ENCODE results near the gene GHSR.
A peak's percentile ranks its signal among the peaks of the same experiment; 100 is the strongest.

GHSR gene, protein sequence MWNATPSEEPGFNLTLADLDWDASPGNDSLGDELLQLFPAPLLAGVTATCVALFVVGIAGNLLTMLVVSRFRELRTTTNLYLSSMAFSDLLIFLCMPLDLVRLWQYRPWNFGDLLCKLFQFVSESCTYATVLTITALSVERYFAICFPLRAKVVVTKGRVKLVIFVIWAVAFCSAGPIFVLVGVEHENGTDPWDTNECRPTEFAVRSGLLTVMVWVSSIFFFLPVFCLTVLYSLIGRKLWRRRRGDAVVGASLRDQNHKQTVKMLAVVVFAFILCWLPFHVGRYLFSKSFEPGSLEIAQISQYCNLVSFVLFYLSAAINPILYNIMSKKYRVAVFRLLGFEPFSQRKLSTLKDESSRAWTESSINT

DNA sequence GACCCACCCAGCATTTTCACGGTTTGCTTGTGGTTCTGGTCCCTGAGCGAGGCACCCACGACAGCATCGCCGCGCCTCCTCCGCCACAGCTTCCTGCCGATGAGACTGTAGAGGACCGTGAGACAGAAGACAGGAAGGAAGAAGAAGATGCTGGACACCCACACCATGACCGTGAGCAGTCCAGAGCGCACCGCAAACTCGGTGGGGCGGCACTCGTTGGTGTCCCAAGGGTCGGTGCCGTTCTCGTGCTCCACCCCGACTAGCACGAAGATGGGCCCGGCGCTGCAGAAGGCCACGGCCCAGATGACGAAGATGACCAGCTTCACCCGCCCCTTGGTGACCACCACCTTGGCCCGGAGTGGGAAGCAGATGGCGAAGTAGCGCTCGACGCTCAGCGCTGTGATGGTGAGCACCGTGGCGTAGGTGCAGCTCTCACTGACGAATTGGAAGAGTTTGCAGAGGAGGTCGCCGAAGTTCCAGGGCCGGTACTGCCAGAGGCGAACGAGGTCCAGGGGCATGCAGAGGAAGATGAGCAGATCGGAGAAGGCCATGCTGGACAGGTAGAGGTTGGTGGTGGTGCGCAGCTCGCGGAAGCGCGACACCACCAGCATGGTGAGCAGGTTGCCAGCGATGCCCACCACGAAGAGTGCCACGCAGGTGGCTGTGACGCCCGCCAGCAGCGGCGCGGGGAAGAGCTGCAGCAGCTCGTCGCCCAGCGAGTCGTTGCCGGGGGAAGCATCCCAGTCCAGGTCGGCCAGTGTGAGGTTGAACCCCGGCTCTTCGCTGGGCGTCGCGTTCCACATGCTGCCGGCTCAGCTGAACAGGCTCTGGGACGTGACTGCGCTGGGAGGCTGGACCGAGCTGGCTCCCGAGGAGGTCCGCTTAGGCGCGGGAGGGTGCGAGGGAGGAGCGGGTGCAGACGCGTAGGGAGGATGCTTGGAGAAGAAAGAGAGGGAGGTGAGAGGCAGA is at the start of gene GHSR:
TSS of gene GHSR (minus strand) at position 846 of the 969 bp plus-strand sequence. CDS start at position 803, 43 bp downstream.
- DNase-seq (ENCODE audit: low read depth), result no peak

DNA sequence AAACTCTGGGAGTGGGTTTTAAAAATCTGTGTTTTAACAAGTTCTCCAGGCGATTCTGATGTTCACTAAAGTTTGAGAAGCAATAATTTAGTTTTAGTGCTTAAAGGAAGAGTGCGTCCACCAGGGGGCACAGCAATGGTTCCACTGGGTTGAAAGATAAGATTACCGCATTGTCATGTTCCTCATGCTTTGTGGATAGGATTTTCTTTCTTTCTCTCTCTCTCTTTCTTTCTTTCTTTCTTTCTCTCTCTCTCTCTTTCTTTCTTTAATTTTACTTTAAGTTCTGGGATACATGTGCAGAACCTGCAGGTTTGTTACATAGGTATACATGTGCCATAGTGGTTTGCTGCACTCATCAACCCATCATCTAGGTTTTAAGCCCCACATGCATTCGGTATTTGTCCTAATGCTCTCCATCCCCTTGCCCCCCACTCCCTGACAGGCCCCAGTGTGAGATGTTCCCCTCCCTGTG is 42.0 kb upstream of the GHSR start:
- DNase-seq (ENCODE audit: low read depth), result peak; percentile 64

DNA sequence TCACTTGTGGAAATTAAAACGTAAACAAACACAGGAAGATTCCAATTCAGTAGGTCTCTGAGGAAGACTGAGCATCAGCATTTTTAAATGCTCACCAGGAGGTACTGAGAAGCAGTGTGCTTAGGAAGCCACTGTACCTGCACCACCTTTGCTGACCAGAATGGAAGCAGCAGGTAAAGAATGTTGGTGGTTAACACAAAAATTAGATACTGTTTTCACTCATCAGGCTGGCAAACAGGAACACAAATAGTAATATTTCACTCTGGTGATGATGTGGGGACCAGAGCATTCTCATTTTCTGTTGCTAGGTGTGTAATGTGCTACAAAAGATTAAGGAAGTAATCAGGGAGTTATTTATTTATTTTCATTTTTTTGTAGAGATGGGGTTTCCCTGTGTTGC is 29.9 kb upstream of the GHSR start:
- DNase-seq (ENCODE audit: low read depth), result no peak

DNA sequence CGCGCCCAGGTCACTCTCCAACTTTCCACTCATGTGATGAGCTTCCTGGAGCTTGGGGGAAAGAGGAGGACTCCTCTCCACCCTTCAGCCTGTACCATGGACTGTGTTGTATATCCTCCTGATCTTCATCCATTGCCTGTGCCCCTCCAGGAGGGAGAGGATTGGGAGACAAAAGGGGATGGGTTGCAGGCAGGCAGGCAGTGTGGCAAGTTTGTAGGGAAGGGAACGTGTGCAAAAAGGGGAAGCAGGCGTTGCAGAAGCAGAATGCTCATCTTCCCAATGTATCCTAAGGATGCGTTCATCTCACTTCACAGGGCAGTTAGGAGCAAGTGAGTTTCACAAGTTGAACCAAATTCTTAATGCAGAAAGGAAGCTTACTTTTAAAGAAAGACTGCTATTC is 28.1 kb upstream of the GHSR start:
- DNase-seq (ENCODE audit: low read depth), result no peak

DNA sequence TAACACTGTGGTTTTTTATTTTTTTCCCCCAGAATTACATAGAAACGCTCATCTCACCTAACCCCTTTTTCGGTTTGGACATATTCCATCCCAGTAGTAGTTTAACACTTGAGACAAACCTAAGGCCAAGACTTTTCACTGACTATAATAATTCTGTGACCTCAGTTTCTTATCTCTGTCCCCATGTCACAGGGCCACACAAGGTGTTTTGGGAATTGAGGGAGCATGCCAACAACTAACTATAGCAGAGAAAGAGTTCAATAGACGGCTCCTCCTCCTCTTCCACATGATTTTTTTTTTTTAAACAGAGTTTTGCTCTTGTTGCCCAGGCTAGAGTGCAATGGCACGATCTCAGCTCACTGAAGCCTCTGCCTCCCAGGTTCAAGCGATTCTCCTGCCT is 27.4 kb upstream of the GHSR start:
- DNase-seq (ENCODE audit: low read depth), result no peak

DNA sequence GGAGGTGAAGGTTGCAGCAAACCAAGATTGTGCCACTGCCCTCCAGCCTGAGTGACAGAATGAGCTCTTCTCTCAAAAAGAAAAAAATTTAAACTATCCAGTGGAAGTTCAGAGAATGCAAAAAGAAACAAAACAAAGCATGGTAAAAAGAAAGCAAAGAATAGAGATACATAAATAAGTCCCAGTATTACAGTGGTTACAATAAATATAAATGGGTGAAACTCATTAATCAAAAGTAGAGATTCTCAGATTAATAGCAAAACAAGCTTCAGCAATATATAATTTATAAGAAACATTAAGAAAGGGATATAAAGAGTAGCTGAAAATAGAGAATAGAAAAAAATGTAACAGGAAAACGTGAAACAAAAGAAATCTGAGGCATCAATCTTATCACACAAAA is 23.6 kb upstream of the GHSR start:
- no peak for DNase-seq (ENCODE audit: low read depth)

DNA sequence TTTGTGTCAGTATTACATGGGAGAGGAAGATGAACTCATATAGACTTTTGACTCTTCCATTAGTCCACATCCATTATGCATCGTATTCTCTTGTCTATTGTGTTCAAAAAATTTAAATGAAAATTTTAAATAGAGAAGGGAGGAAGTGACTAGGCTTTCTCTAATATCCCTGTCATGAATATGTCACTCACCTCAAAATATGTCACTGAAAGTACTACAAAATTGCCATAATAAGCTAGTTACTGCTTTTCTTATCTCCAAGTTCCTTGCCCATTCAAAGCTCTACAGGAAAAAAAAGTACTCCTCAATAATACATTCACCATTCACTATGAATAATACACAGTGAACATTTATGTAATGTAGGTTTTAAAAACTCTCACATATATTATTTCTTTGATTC is 22.3 kb upstream of the GHSR start:
- no peak for DNase-seq (ENCODE audit: low read depth)

DNA sequence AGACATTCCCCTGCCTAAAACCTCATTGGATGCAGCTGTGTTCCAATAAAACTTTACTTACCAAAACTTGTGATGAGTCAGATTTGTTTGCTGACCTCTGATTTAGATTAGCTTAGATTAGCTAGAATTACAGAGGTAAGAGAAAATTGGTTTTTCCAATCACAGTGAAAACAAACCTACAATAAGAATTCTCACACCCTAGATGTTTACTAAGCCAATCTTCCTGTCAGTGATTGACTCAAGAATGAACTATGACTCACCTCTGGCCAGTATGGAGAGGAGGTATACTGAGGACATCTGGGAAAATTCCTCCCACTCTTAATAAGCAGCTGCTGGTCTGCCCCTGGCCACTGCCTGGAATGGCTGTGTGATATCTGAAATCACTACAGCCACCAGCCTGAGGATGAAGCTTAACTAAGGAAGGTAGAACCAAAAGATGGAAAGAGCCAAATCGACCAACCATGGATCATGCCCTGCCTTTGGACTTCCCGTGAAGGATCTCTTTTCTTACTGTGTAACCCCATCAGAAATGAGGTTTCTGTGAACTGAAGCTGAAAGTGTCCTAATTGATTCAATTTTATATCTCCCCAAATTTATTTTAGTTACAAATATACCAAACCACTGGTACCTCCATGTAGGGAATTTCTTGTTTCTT is 19.0 kb upstream of the GHSR start:
- DNase-seq (ENCODE audit: low read depth), result no peak

DNA sequence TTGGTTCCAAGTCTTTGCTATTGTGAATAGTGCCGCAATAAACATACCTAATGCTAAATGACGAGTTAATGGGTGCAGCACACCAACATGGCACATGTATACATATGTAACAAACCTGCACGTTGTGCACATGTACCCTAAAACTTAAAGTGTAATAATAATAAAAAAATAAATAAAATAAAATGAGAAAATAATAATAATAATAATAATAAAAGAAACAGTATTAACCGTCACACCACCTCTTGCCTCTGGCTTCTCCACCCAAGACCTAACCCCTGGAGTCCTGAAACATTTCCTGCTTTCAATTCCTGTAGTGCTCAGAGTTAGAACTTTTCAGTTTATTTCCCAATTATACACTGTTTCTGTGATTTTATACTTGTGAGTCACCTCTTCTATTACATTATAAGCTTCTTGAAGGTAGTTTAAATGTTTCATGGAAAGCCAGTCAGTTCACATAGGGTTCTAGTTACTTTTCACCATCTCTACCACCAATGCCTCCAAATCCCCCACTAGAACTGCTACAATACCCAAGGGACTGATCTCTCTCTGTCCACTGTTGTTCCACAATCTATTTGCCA is 18.4 kb upstream of the GHSR start:
- no peak for DNase-seq (ENCODE audit: low read depth)

DNA sequence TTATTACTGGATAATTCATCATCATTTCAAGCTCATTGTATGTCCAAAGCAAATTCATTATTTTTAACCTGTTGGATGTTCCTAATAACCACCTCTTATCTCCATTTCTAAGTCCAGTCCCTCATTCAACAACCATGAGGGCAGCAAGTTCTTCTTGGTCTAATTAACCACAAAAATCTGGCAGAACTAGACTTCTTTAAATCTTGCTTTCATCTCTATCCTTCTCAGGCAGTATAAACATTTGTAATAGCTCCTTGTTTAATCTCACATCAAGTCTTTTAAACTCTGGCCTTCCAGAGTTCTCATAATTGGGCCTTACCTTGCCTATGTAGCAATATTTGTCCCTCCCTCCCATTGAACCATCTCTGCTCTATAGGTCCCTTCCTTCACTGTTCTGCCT is 17.0 kb upstream of the GHSR start:
- no peak for DNase-seq (ENCODE audit: low read depth)

DNA sequence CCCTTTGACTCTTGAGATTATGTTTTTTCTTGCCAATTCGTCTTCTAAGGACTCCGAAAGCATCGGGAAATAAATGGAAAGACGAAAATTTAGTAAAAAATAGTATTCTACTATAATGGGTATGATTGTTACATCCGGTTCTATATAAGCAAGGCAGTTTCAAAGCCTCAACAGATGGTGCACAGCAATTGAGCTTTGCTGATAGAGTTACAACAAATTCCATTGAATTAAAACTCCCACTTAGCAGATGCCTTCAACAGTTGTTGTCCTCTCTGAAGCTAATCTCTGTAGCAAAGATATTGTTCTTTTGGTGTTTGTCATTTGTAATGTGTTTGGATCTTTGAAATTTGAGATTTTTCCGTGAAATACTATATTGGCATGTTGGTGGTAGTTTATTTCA is 16.1 kb upstream of the GHSR start:
- no peak for DNase-seq (ENCODE audit: low read depth)

DNA sequence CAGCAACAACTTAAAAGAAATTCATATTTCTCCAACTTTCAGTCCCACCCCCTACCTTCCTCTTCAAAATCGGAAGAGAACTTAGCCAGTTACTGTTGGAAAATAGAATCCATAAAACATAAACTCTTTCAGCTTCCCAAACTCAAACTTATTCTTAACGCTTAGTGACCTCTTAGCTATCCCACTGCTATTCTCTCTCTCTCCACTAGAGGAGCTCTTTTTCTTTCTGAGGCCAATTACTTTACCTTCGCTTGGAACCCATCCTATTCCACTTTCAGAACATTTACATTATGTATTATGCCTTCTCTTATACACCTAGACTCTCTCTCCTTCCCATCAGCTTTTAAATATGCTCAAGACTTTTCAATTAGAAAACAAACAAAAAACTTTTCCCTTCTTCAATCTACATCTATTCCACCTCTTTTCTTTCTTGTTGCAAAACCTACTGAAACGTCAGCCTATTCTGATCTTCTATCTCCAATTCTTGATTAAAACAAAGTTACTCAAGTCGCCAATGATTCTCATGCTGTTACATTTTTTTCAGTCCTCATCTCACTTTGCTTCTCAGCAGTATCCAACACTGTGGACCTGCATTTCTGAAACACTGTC is 13.4 kb upstream of the GHSR start:
- no peak for DNase-seq (ENCODE audit: low read depth)

DNA sequence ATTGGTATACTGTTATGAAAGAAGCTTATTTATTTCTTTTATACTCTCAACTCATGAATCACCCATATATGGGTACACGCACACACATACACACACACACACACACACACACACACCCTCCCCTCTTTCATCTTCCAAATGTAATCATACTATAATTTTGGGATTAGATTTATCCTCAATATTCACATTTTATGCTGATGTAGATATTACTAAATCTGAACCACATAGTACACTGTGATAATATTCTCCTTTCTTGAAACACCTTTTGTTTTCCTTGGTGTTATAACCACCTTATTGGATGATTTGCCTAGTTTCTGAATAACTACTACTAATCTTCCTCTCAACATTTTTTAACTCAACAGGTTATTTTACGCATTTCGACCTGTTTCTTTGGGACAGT is 8.1 kb upstream of the GHSR start:
- no peak for DNase-seq (ENCODE audit: low read depth)

DNA sequence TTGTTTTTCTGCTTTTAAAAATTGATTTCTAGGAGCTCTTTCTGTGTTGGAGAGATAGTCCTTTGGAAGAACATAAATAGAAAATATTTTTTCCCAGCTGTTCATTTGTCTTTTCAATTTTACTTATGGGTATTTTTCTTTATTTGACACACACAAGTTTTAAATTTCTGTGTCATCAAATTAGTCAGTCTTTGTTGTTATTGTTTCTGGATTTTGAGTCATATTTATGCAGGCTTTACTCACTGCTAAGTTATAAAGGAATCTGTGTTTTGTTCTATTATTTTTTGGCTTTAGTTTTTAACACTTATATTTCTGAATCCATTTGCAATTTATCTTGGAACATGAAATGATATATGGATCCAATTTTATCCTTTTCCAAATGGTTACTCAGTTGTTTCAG is 5.9 kb upstream of the GHSR start:
- no peak for DNase-seq (ENCODE audit: low read depth)

DNA sequence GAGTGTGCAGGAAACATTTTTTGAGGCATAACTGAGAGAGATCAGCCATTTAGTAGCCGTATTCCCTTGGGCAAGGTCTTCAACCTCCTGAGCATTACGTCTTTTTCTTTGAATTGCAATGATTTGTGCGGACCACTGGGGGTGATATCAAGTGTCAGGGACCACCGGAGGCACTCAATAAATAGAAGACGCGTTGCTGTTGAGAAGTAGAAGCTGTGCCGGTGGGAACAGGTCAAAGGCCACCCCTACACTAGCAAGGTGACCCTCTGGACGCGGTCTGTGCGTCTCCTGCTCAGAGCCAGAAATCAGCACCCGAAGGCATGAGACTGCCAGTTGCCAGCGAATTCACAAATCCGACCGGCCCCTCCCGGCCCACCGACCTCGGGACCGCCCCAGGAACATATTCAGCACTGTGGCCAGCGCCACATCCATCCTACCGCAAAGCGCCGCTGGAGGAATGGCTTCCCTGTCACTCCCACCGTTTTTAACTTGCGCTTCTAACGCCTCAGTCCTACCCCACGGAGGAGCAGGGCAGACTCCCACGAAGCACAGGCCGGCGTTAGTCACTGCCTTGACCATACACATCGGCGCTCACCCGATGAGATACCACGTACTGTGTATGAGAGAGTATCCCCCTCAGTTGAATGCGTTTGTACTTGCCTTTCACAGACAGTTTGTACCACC is 1.4 kb upstream of the GHSR start:
- DNase-seq (ENCODE audit: low read depth), result no peak

DNA sequence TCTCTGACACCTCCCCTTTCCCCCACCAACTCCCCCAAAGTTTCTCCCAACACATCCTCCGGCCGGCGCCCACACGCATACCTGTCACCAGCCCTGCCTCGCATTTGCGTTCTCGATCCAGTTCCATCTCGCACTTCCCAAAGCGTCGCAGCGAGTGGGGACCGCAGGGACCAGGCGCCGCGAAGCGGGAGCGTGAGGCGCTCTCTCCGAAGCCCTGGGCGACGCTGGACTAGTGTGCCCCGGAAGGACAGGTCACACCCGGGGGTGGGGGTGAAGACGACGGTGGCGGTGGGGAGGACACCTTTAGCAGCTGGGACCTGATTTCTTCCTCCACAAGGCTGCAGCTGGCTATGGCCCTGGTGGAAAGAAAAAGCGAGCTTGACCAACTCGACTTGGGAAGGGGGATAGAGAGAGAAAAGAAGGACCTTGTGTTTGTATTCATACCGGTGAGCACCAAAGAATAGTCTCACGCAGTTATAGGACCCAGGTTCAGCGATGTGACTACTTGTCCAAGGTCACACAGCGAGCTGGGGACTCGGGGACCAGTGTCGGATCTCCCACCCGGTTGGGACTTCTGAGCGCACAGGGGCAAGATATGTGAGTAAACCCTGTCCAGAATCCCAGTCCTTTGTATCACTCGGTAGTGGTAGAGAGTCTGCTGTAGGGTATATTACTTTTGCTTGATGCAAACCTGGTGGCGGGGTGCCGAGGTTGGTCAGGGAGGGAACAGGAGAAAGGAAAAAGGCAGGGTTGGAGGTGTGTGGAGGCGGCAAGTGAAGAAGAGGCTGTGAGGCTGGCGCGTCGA is 607 bp upstream of the GHSR start:
- DNase-seq (ENCODE audit: low read depth), result no peak

DNA sequence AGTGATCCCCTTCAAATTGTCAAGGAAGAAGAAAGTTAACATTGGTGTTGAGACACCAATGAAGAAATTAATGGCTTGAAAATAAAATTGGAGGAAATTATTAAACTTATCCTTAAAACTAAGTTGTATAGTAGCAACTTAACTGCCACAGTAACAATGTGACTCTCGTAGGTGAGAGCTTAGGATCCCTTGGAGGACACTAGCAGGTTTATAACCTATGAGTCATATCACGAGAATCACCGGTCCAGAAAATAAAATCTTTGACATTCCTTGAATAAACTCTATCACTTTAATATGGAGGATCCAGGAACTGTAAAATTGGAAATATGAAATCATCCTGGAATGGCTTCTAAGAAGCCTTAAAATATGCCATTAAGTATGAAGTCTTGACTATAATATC is 2.1 kb downstream of the GHSR start:
- DNase-seq (ENCODE audit: low read depth), result no peak

DNA sequence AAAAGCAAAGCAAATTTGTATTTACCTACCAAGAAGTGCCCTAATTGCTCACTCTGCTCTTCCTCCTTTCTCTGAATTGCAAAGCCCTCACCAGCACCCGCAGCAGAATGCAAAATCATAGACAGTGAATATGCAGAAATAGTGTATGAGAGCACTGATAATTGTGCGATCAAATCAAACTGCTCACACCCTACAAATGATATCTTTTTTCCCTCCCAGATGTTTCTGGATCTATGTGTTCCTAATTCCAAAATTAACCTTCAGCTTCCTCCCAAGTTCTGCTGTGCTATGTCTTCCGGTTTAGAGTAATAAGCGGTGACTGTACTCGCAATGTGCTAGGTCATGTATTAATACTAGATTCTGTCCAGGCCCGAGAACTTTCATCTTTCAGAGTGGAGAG is 3.4 kb downstream of the GHSR start:
- no peak for DNase-seq (ENCODE audit: low read depth)

DNA sequence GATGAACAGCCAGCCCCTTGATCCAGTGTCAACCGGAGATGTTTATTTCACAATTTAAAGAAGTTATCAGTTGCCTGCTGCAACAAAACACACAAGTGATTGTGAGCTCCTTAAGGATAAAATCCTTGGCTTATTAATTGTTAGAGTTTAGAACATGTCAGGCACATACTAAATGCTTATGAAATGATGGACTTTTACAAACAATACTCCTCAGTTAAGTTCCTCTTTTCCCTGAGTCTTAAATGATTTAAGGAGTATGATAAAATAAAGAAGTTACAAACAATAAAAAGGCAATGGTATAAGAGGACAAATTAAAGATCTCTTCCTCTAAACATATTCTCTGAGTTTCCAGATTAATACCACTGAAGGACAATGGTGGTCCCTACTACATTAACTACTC is 5.7 kb downstream of the GHSR start:
- DNase-seq (ENCODE audit: low read depth), result no peak

DNA sequence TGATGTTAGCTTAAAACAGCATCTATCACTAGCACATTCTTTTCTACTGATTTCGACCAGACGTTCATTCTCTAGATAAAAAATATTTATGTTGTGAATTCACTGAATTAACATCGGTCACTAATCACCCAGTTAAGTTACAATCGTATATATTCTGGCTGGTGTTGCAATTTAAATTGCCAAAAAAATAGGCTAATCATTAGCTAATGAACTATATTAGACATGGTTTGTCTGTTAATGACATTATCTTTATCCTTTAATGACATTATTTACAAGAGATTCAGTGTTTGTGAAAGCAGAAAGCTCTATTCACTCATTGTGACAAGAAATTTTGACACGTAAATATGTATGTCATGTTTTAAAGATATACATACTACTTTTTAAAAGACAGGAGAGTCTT is 6.7 kb downstream of the GHSR start:
- DNase-seq (ENCODE audit: low read depth), result no peak

Data from activated T-cell treated with anti-CD3 and anti-CD28 coated beads for 24 hours (primary cell).